ENCODE results near the gene THAP4. TPM values are rescaled to one million over a fixed set of nuclear protein-coding genes. Genes with fewer than 3 reads are reported as not detected.
"Not testable (repeated sequence)": the region's sequence is repeated elsewhere in the genome, so short reads cannot be mapped to it uniquely, and the experiment has no call there.

THAP4 gene
- total RNA-seq, 1 donor from 2014 or later = 63.9 TPM

DNA sequence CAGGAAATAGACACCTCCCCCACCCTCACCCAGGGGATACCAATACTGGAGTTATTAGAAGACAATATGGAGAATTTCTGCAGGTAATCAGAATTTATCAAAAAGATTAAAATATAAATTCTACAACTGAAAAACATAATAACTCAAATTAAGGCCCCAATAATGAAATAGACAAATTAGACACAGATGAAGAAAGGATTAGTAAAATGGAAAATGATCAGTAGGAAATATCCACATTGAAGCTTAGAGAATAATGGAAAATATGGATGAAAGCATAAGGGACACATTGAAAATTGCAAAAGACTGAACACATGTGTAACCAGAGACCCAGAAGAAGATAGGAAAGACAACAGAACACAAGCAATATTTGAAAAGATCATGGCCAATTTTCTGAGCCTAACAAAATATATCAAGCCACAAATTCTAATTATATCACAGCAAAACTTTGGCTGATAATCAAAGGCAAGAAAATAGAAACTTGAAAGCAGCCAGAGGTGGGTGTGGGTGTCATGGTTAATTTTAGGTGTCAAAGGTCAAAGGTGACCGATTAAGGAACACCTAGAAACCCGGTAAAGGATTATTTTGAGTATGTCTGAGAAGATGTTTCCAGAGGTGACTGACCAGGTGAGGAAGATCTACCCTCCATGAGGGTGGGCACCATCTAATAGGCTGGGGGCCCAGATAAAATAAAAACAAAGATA lies 50.2 kb downstream of the THAP4 start:
- Mint-ChIP-seq H3K27me3 (no peaks in the 10 kb centered on the region), H3K4me1 (no peaks in the 10 kb centered on the region), H3K27ac (no peak overlapping the region), H3K4me3 (no peak overlapping the region), H3K9me3 (peaks cover 12% of the 10 kb centered on the region), H3K36me3 (ENCODE audit: low read depth) (peaks cover 59% of the 10 kb centered on the region)
- intact Hi-C loops (cut with micrococcal nuclease) = no loop called here
- no peak for DNase-seq

DNA sequence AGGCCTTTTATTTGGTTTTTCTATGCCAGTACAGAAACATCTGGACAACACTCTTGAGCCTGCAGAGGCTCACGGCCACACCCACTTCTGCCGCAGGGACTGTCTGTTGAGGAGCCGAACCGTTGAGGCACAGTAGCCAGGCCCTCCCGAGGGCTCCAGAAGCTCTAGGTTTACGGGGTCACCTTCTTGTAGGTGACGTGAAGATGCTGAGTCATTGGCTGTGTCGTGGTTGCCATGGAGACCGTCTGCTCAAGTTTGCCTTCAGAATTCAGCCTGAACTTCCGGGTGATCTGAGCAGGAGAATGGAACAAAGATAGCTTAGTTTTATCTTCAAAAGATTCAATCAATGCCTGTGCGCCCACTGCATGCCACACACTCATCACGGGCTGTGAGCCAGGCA lies 52.5 kb downstream of the THAP4 start:
- Mint-ChIP-seq H3K27ac (no peak overlapping the region), H3K36me3 (ENCODE audit: low read depth) (peaks cover 62% of the 10 kb centered on the region), H3K4me3 (no peak overlapping the region), H3K27me3 (no peaks in the 10 kb centered on the region), H3K9me3 (peaks cover 12% of the 10 kb centered on the region), H3K4me1 (no peaks in the 10 kb centered on the region)
- intact Hi-C loops (cut with micrococcal nuclease) = no loop called here
- DNase-seq = no peak

DNA sequence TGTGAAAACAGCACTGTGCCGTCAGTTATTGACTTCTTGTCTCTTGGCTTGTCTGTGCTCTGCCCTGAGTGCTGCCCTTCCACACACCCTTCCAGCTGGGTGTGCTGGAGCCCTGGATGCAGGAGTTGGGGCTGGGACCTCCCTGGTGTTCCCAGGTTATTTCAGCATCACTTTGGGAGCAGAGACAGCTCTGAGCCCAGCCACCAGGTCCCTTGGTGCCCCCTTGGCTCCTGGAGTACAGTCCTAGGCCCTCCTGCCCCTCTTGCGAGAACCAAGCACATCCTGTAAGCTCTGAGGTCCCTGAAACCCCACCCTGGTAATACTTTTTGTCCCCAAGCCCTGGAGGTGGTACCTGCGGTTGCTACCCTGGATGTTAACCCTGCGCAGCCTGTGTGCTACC lies 54.2 kb downstream of the THAP4 start:
- Mint-ChIP-seq H3K9me3 (peaks cover 12% of the 10 kb centered on the region), H3K27ac (no peak overlapping the region), H3K36me3 (ENCODE audit: low read depth) (peaks cover 65% of the 10 kb centered on the region), H3K4me1 (no peaks in the 10 kb centered on the region), H3K4me3 (no peak overlapping the region), H3K27me3 (no peaks in the 10 kb centered on the region)
- no peak for DNase-seq
- intact Hi-C loops (cut with micrococcal nuclease) = no loop called here

DNA sequence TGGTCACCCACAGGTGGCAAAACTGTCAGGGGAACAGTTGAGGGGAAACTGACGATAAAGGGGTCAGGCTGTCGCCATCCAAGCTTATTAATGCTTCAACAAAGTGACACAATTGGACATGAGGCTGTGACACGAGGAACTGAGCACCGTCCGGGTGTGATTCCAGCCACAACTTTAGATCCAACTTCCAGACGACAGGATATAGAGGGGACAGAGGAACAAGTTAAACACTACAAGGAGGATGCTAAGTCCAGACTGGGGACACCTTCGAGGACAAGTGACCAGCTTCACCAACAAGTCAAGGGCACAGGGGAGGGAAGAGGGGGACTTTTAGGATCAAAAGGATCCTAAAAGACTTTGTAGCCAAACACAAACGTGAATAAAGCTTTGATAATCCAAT lies 54.6 kb downstream of the THAP4 start:
- Mint-ChIP-seq H3K4me3 (no peak overlapping the region), H3K36me3 (ENCODE audit: low read depth) (peaks cover 60% of the 10 kb centered on the region), H3K27ac (no peak overlapping the region), H3K4me1 (no peaks in the 10 kb centered on the region), H3K27me3 (no peaks in the 10 kb centered on the region), H3K9me3 (peaks cover 12% of the 10 kb centered on the region)
- DNase-seq = no peak
- intact Hi-C loops (cut with micrococcal nuclease) = no loop called here

DNA sequence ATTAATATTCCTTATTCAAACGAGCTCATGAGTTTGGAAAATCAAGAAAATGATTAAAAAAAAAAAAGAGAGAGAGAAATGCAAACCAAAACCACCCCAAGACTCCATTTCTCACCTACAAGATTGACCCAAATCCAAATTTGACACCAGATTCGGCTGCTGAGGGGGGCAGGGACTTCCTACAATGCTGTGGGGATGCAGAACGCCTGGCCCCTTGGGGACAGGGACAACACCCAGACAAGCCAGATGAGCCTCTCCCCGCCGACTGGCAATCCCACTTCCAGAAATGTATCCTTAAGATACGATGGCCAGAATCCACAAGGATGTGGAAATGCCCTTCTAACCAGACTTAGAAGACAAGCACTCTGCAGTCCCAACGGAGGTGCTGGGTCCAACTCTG lies 57.7 kb downstream of the THAP4 start:
- Mint-ChIP-seq H3K36me3 (ENCODE audit: low read depth) (peaks cover 31% of the 10 kb centered on the region), H3K4me1 (no peaks in the 10 kb centered on the region), H3K27ac (no peak overlapping the region), H3K4me3 (no peak overlapping the region), H3K9me3 (no peaks in the 10 kb centered on the region), H3K27me3 (no peaks in the 10 kb centered on the region)
- no peak for DNase-seq
- intact Hi-C loops (cut with micrococcal nuclease) = no loop called here

DNA sequence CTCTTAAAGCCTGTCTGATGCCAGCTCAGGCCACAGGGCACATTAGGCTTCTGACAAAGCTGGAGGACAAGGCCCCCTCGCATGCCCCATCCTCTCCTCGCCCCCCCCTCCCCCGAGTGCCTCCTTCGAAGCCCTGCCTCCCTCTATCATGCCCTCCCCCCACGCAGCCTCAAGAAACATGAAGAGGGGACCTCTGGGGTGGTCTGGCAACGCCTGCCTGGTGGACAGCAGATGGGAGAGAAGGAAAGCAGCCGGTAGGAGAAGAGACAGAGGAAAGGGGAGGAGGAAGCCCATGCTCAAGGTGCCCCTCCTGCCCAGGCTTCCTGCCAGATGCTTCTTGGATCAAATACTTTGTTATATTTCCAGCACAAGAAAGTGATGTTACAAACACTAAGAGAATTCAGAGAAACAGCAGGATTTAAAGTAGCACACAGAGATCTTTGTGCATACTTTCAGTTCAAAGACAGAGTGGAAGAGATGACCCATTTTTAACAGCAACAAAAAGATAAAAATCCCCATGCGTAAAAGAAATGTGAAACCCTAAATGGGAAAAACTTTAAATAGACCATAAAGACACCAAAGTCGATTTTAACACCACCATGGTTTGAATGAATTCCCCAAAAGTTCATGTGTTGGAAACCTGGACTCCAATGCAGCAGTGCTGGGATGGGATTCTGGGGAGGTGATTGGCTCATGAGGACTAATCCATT lies 59.4 kb downstream of the THAP4 start:
- H3K27me3 Mint-ChIP-seq = no peaks in the 10 kb centered on the region
- no peak for DNase-seq
- no peak overlapping the region for H3K27ac Mint-ChIP-seq
- no peaks in the 10 kb centered on the region for H3K4me1 Mint-ChIP-seq
- intact Hi-C loops (cut with micrococcal nuclease) = no loop called here
- peaks cover 14% of the 10 kb centered on the region for H3K36me3 Mint-ChIP-seq (ENCODE audit: low read depth)
- no peaks in the 10 kb centered on the region for H3K9me3 Mint-ChIP-seq
- H3K4me3 Mint-ChIP-seq = no peak overlapping the region

DNA sequence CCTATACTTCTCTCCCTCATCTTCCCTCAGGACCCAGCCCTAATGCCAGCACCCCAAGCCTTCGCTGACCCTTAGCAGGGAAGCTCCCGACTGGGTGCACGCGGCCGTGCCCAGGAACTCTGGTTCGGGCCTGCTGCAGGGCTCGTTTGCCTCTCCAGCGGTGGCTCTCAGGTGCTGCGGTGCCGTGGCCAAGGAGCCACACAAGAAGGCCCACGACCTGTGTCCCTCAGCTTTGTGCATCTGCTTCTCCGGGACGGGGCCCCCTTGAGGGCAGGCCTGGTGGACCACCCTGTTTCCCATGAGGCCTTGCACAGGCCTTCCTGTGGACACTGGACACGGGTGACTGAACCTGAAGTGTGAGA lies 60.7 kb downstream of the THAP4 start:
- no peaks in the 10 kb centered on the region for H3K27me3 Mint-ChIP-seq
- no peaks in the 10 kb centered on the region for H3K4me1 Mint-ChIP-seq
- H3K4me3 Mint-ChIP-seq = no peak overlapping the region
- H3K27ac Mint-ChIP-seq = no peak overlapping the region
- H3K36me3 Mint-ChIP-seq (ENCODE audit: low read depth) = peaks cover 6% of the 10 kb centered on the region
- intact Hi-C loops (cut with micrococcal nuclease) = no loop called here
- no peak for DNase-seq
- no peaks in the 10 kb centered on the region for H3K9me3 Mint-ChIP-seq

DNA sequence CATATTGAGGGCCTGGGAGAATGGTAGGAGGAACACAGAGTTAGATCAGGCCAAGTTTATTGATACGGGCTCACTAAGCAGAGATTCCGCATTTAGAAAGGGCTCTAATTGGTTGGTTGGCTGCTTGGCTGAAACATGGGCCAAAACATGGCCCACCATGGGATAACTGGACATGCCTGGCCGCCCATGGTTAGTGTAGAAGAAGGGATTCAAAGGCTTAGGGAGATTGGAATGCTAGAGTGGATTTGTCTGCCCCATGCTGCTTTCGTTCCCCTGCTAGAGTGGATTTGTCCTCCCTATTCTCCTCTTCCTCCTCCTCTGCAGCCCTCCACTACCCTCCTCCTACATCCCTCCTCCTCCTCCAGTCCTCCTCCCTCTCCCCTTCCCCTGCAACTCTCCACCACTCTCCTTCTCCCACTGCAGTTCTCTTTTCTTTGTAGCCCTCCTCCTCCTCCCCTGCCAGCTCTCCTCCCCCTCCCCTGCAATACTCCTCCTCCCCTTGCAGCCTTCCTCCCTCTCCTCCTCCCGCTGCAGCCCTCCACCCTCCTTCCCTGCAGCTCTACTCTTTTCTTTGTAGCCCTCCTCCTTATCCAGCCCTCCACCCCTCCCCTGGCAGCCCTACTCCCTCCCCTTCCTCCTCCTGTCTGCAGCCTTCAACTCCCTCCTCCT lies 61.2 kb downstream of the THAP4 start:
- Mint-ChIP-seq H3K27me3 (no peaks in the 10 kb centered on the region), H3K4me3 (no peak overlapping the region), H3K36me3 (ENCODE audit: low read depth) (peaks cover 6% of the 10 kb centered on the region), H3K4me1 (no peaks in the 10 kb centered on the region), H3K9me3 (no peaks in the 10 kb centered on the region), H3K27ac (no peak overlapping the region)
- intact Hi-C loops (cut with micrococcal nuclease) = no loop called here
- no peak for DNase-seq

DNA sequence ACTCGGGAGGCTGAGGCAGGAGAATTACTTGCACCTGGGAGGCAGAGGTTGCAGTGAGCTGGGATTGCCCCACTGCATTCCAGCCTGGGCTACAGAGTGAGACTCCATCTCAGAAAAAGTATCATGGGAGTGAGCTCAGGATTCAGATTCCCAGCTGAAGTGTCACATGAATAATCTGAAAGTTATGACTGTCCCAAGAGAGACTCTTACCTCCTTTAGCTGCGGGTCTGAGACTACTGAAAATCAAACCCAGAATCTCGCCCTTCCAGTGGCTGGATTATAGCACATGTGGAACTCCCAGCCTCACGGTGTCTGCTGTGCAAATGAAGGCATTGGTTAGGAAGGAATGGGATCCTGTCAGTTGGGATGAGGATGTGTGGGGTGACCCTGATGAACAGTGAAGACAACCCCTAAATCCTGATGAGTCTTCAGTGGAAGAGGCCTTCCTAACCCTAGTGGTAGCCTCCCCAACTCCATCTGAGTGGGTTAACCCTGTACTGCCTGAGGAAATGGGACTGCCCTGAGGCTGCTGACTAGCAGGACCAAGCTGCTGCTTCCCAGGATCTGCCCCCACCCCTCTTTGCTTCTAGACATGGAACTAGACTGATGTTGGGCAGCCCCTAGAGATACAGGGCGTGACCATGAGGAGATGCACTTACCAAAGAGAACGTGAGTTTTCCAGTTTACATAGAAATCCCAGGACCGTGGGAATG lies 61.9 kb downstream of the THAP4 start:
- DNase-seq = no peak
- Mint-ChIP-seq H3K9me3 (no peaks in the 10 kb centered on the region), H3K36me3 (ENCODE audit: low read depth) (peaks cover 3% of the 10 kb centered on the region), H3K4me3 (no peak overlapping the region), H3K27me3 (no peaks in the 10 kb centered on the region), H3K4me1 (no peaks in the 10 kb centered on the region), H3K27ac (no peak overlapping the region)
- intact Hi-C loops (cut with micrococcal nuclease) = no loop called here

DNA sequence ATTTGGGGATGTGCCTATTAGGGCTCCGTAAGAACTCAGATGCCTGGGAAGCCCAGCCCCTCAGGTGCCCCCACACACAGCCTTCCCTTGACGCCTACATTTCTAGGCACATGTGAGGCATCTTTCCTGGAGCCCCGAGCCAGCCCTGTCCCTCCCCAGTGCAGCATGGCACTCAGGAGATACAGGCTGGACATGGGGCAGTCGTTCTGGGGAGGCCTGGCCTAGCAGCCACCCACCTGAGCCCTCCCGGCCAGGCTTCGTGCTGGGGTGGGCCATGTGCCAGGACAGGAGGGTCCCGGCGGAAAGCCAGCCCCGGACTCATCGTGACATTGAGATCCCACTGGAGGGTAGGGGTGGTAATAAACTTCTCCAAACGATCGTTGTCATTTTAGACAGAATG lies 63.2 kb downstream of the THAP4 start:
- Mint-ChIP-seq H3K4me1 (no peaks in the 10 kb centered on the region), H3K27me3 (no peaks in the 10 kb centered on the region), H3K27ac (no peak overlapping the region), H3K36me3 (ENCODE audit: low read depth) (peaks cover 2% of the 10 kb centered on the region), H3K4me3 (no peak overlapping the region), H3K9me3 (no peaks in the 10 kb centered on the region)
- DNase-seq = no peak
- intact Hi-C loops (cut with micrococcal nuclease) = no loop called here

DNA sequence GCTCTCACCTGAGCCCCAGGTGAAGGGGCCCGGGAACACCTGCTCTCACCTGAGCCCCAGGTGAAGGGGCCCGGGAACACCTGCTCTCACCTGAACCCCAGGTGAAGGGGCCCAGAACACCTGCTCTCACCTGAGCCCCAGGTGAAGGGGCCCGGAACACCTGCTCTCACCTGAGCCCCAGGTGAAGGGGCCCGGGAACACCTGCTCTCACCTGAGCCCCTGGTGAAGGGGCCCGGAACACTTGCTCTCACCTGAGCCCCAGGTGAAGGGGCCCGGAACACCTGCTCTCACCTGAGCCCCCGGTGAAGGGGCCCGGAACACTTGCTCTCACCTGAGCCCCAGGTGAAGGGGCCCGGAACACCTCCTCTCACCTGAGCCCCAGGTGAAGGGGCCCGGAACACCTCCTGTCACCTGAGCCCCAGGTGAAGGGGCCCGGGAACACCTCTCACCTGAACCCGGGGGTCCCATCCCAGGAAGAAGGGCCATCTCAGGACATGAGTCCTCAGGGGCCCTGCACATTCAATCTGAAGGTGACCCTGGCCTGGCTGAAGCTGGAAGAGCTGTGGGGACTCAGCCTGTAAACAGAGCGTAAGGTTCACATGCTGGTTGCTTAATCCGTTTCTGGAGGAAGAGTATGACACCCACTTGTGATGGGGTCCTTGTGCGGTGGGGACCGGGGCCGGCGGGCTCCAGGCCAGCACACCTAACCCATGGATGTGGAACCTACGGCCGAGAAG lies 63.9 kb downstream of the THAP4 start:
- H3K36me3 Mint-ChIP-seq (ENCODE audit: low read depth); H3K27me3 Mint-ChIP-seq; H3K27ac Mint-ChIP-seq; H3K4me3 Mint-ChIP-seq; H3K9me3 Mint-ChIP-seq; intact Hi-C loops (cut with micrococcal nuclease); DNase-seq; H3K4me1 Mint-ChIP-seq: not testable (repeated sequence)

DNA sequence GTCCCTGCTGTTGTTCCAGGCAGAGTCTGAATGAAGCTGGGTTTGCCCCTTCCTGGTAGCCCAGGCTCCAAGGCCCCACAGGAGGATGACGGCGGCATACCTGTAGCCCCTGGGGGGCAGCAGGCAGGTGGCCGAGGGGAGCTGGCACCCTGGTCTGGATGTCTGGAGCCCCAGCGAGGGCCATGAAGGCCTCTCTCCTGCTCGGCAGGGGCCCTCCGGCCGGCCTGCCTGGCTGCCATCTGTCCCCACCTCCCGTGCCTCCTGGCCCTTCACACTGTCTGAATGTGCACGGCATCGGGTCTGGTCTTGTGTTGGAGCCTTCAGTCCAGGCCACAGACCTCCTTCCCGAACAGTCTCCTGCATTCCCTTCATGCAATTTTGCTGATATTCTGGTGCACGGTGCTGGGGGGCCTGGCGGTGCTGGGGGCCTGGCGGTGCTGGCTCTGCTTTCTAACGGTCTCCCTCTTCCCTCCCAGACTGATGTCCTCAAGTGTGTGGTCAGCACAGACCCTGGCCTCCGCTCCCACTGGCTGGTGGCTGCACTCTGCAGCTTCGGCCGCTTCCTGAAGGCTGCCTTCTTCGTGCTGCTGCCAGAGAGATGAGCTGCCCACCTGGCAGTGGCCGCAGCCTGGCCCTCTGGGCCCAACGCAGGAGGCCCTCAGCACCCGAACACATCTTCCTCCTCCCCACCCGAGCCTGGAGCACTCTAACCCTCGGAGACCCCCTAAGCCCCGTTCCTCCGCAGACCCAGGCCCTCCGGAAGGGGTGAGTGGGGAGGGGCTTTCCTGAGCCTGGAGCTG lies 64.9 kb downstream of the THAP4 start:
- Mint-ChIP-seq H3K4me1 (no peaks in the 10 kb centered on the region), H3K27ac (no peak overlapping the region), H3K4me3 (no peak overlapping the region), H3K27me3 (no peaks in the 10 kb centered on the region), H3K36me3 (ENCODE audit: low read depth) (no peaks in the 10 kb centered on the region), H3K9me3 (no peaks in the 10 kb centered on the region)
- DNase-seq = no peak
- intact Hi-C loops (cut with micrococcal nuclease) = no loop called here

DNA sequence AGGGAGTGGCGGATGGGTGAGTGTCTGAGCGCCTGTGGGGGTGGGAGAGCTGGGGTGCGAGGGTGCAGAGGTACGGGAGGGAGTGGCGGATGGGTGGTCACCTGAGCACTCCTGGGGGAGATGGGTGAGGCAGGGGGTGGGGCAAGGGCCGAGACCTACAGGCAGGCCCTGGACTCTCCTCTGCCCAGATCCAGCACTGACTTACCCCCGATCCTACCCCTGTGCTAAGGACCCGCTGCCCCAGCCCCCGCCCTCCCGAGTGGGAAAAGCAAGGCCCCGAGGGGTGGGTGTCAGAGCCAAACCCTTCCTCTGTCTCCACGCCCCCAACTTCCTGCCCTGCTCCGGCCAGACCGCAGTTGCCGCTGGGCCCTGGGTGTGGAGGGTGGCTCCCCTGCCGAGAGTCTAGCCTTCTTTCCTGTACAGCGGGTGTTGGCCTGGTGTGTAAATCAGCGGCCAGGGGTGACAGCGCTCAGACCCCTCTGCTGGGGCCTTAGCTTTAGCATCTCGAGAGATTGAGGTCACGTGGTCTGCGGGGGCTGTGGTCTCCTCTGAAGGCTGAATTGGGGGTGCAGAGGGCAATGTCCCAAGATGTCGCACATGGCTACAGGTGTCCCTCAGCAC lies 65.9 kb downstream of the THAP4 start:
- H3K4me3 Mint-ChIP-seq = no peak overlapping the region
- intact Hi-C loops (cut with micrococcal nuclease) = no loop called here
- no peaks in the 10 kb centered on the region for H3K36me3 Mint-ChIP-seq (ENCODE audit: low read depth)
- DNase-seq = no peak
- no peaks in the 10 kb centered on the region for H3K27me3 Mint-ChIP-seq
- no peaks in the 10 kb centered on the region for H3K9me3 Mint-ChIP-seq
- no peak overlapping the region for H3K27ac Mint-ChIP-seq
- no peaks in the 10 kb centered on the region for H3K4me1 Mint-ChIP-seq

All from activated CD4-positive, alpha-beta T cell treated with anti-CD3 and anti-CD28 coated beads, Interleukin-2, amount 10 ng/mL, durations not matched to agents 24 days and 14 days (primary cell).